ENCODE measurements around the gene TUBA3C. TPM values are rescaled to one million over a fixed set of nuclear protein-coding genes. Genes with fewer than 3 reads are reported as not detected.
"Not testable (repeated sequence)": the region's sequence is repeated elsewhere in the genome, so short reads cannot be mapped to it uniquely, and the experiment has no call there.

Gene TUBA3C
- total and polyA plus RNA-seq, 4 donors, result not detected

GRCh38 chr13:19183676-19184075 is 2.1 kb upstream of the TUBA3C start:
- no peaks in the 10 kb centered on the region for H3K4me1 ChIP-seq (ENCODE audit: control insufficient read depth in 1 of 2, insufficient read depth in 2 of 2, low read length in 2 of 2)
- intact Hi-C loops (cut with DNase I), result no loop called here
- H3K27me3 ChIP-seq (ENCODE audit: control insufficient read depth in 1 of 2, insufficient read depth in 2 of 2, low read length in 1 of 2), result no peaks in the 10 kb centered on the region
- H3K9me3 ChIP-seq (ENCODE audit: control insufficient read depth, low read length), result no peaks in the 10 kb centered on the region
- WGBS, 2 donors, result 45 to 46% methylated on average over 3 of the region's 3 CpGs
- no peak overlapping the region for H3K4me3 ChIP-seq (ENCODE audit: low read length in 2 of 2)
- DNase-seq (peak in 1 of 2 donors; percentile 30), ATAC-seq (ENCODE audit: low FRiP score) (no peak)
- H3K27ac ChIP-seq (ENCODE audit: low read depth in 1 of 2, low read length in 2 of 2), result no peak overlapping the region
- H3K36me3 ChIP-seq (ENCODE audit: control insufficient read depth in 1 of 2, insufficient read depth in 2 of 2, low read length in 1 of 2), result no peaks in the 10 kb centered on the region

GRCh38 chr13:19182536-19182935 is 912 bp upstream of the TUBA3C start:
- intact Hi-C loops (cut with DNase I), result no loop called here
- no peak overlapping the region for H3K4me3 ChIP-seq (ENCODE audit: low read length in 2 of 2)
- no peak overlapping the region for H3K27ac ChIP-seq (ENCODE audit: low read depth in 1 of 2, low read length in 2 of 2)
- DNase-seq, result peak in 1 of 2 donors; percentile 22
- ATAC-seq (ENCODE audit: low FRiP score), result no peak
- H3K27me3 ChIP-seq (ENCODE audit: control insufficient read depth in 1 of 2, insufficient read depth in 2 of 2, low read length in 1 of 2), result no peaks in the 10 kb centered on the region
- no peaks in the 10 kb centered on the region for H3K36me3 ChIP-seq (ENCODE audit: control insufficient read depth in 1 of 2, insufficient read depth in 2 of 2, low read length in 1 of 2)
- 86 to 88% methylated on average over 16 of the region's 16 CpGs for WGBS, 2 donors
- H3K4me1 ChIP-seq (ENCODE audit: control insufficient read depth in 1 of 2, insufficient read depth in 2 of 2, low read length in 2 of 2), result no peaks in the 10 kb centered on the region
- H3K9me3 ChIP-seq (ENCODE audit: control insufficient read depth, low read length), result peaks cover 3% of the 10 kb centered on the region

GRCh38 chr13:19181021-19181620 is 503 bp downstream of the TUBA3C start:
- Histone ChIP-seq H3K4me1 (ENCODE audit: control insufficient read depth in 1 of 2, insufficient read depth in 2 of 2, low read length in 2 of 2) (no peaks in the 10 kb centered on the region), H3K9me3 (ENCODE audit: control insufficient read depth, low read length) (peaks cover 4% of the 10 kb centered on the region), H3K27me3 (ENCODE audit: control insufficient read depth in 1 of 2, insufficient read depth in 2 of 2, low read length in 1 of 2) (no peaks in the 10 kb centered on the region), H3K27ac (ENCODE audit: low read depth in 1 of 2, low read length in 2 of 2) (no peak overlapping the region), H3K36me3 (ENCODE audit: control insufficient read depth in 1 of 2, insufficient read depth in 2 of 2, low read length in 1 of 2) (no peaks in the 10 kb centered on the region), H3K4me3 (ENCODE audit: low read length in 2 of 2) (no peak overlapping the region)
- ATAC-seq (ENCODE audit: low FRiP score), result no peak
- 92 to 93% methylated on average over 24 of the region's 24 CpGs for WGBS, 2 donors
- DNase-seq, result peak in 1 of 2 donors; percentile 20
- intact Hi-C loops (cut with DNase I), result no loop called here

GRCh38 chr13:19179916-19180315 is 1.7 kb downstream of the TUBA3C start:
- ATAC-seq (ENCODE audit: low FRiP score) (no peak), DNase-seq (peak in 1 of 2 donors; percentile 28)
- intact Hi-C loops (cut with DNase I), result no loop called here
- Histone ChIP-seq H3K27ac (ENCODE audit: low read depth in 1 of 2, low read length in 2 of 2) (no peak overlapping the region), H3K36me3 (ENCODE audit: control insufficient read depth in 1 of 2, insufficient read depth in 2 of 2, low read length in 1 of 2) (no peaks in the 10 kb centered on the region), H3K9me3 (ENCODE audit: control insufficient read depth, low read length) (peaks cover 4% of the 10 kb centered on the region), H3K4me3 (ENCODE audit: low read length in 2 of 2) (no peak overlapping the region), H3K4me1 (ENCODE audit: control insufficient read depth in 1 of 2, insufficient read depth in 2 of 2, low read length in 2 of 2) (no peaks in the 10 kb centered on the region), H3K27me3 (ENCODE audit: control insufficient read depth in 1 of 2, insufficient read depth in 2 of 2, low read length in 1 of 2) (no peaks in the 10 kb centered on the region)
- WGBS, 2 donors, result 73 to 82% methylated on average over 7 of the region's 7 CpGs

GRCh38 chr13:19178901-19179593 is 2.6 kb downstream of the TUBA3C start:
- Histone ChIP-seq H3K36me3 (ENCODE audit: control insufficient read depth in 1 of 2, insufficient read depth in 2 of 2, low read length in 1 of 2) (no peaks in the 10 kb centered on the region), H3K27me3 (ENCODE audit: control insufficient read depth in 1 of 2, insufficient read depth in 2 of 2, low read length in 1 of 2) (no peaks in the 10 kb centered on the region), H3K27ac (ENCODE audit: low read depth in 1 of 2, low read length in 2 of 2) (no peak overlapping the region), H3K4me1 (ENCODE audit: control insufficient read depth in 1 of 2, insufficient read depth in 2 of 2, low read length in 2 of 2) (no peaks in the 10 kb centered on the region), H3K9me3 (ENCODE audit: control insufficient read depth, low read length) (peaks cover 4% of the 10 kb centered on the region), H3K4me3 (ENCODE audit: low read length in 2 of 2) (no peak overlapping the region)
- no peak for ATAC-seq (ENCODE audit: low FRiP score)
- WGBS, 2 donors, result 75 to 77% methylated on average over 15 of the region's 15 CpGs
- intact Hi-C loops (cut with DNase I), result no loop called here
- DNase-seq, result peak in 1 of 2 donors; percentile 16

GRCh38 chr13:19176981-19177776 is 4.4 kb downstream of the TUBA3C start:
- H3K4me3 ChIP-seq (ENCODE audit: low read length in 2 of 2); ATAC-seq (ENCODE audit: low FRiP score); intact Hi-C loops (cut with DNase I); H3K36me3 ChIP-seq (ENCODE audit: control insufficient read depth in 1 of 2, insufficient read depth in 2 of 2, low read length in 1 of 2); H3K4me1 ChIP-seq (ENCODE audit: control insufficient read depth in 1 of 2, insufficient read depth in 2 of 2, low read length in 2 of 2); H3K27ac ChIP-seq (ENCODE audit: low read depth in 1 of 2, low read length in 2 of 2); H3K27me3 ChIP-seq (ENCODE audit: control insufficient read depth in 1 of 2, insufficient read depth in 2 of 2, low read length in 1 of 2); H3K9me3 ChIP-seq (ENCODE audit: control insufficient read depth, low read length): not testable (repeated sequence)
- WGBS, 2 donors, result 81 to 84% methylated on average over 36 of the region's 36 CpGs
- DNase-seq, result peak in 1 of 2 donors; percentile 60

- intact Hi-C loops (cut with DNase I), result no loop called here
- H3K4me1 ChIP-seq (ENCODE audit: control insufficient read depth in 1 of 2, insufficient read depth in 2 of 2, low read length in 2 of 2), result no peaks in the 10 kb centered on the region
- ATAC-seq (ENCODE audit: low FRiP score), result no peak
- DNase-seq, result no peak
- H3K4me3 ChIP-seq (ENCODE audit: low read length in 2 of 2), result no peak overlapping the region
- no peaks in the 10 kb centered on the region for H3K27me3 ChIP-seq (ENCODE audit: control insufficient read depth in 1 of 2, insufficient read depth in 2 of 2, low read length in 1 of 2)
- H3K9me3 ChIP-seq (ENCODE audit: control insufficient read depth, low read length), result peaks cover 4% of the 10 kb centered on the region
- H3K36me3 ChIP-seq (ENCODE audit: control insufficient read depth in 1 of 2, insufficient read depth in 2 of 2, low read length in 1 of 2), result no peaks in the 10 kb centered on the region
- WGBS, 2 donors, result 77 to 81% methylated on average over 16 of the region's 16 CpGs
- H3K27ac ChIP-seq (ENCODE audit: low read depth in 1 of 2, low read length in 2 of 2), result no peak overlapping the region
Measured at GRCh38 chr13:19173752-19174151, 7.9 kb downstream of the TUBA3C start.

- DNase-seq, result no peak
- H3K9me3 ChIP-seq (ENCODE audit: control insufficient read depth, low read length), result peaks cover 1% of the 10 kb centered on the region
- 55 to 63% methylated on average over 6 of the region's 6 CpGs for WGBS, 2 donors
- ATAC-seq (ENCODE audit: low FRiP score), result no peak
- H3K27me3 ChIP-seq (ENCODE audit: control insufficient read depth in 1 of 2, insufficient read depth in 2 of 2, low read length in 1 of 2), result no peaks in the 10 kb centered on the region
- no peak overlapping the region for H3K4me3 ChIP-seq (ENCODE audit: low read length in 2 of 2)
- intact Hi-C loops (cut with DNase I), result no loop called here
- no peaks in the 10 kb centered on the region for H3K4me1 ChIP-seq (ENCODE audit: control insufficient read depth in 1 of 2, insufficient read depth in 2 of 2, low read length in 2 of 2)
- no peaks in the 10 kb centered on the region for H3K36me3 ChIP-seq (ENCODE audit: control insufficient read depth in 1 of 2, insufficient read depth in 2 of 2, low read length in 1 of 2)
- no peak overlapping the region for H3K27ac ChIP-seq (ENCODE audit: low read depth in 1 of 2, low read length in 2 of 2)
Measured at GRCh38 chr13:19172647-19173030, 9.0 kb downstream of the TUBA3C start.

Data from aorta (tissue), 5 donors.